ENCODE results near the gene ECI1.
"Not testable (repeated sequence)": the region's sequence is repeated elsewhere in the genome, so short reads cannot be mapped to it uniquely, and the experiment has no call there.

The ECI1 gene

DNA sequence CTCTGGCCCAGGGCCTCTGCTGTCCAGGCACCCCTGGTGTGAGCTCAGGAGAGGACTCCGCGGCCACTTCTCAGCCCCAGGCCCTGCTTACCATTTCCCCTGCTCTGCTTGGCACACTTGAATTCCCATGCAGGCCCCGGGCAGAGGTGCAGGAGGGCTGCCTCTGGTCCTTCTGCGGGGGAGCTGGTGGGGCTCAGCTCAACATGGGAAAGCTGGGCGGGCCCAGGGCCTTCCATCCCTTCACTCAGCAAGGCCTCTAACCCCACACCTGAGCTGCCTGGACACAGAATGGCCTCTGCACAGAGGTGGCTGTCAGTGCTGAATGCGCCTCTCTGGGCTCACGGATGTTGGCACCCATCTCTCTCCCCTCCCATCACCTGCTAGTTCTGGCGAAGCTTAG is 29.1 kb upstream of the ECI1 start:
- DNase-seq (ENCODE audit: low read depth in 2 of 3, low spot score in 1 of 3) = no peak

DNA sequence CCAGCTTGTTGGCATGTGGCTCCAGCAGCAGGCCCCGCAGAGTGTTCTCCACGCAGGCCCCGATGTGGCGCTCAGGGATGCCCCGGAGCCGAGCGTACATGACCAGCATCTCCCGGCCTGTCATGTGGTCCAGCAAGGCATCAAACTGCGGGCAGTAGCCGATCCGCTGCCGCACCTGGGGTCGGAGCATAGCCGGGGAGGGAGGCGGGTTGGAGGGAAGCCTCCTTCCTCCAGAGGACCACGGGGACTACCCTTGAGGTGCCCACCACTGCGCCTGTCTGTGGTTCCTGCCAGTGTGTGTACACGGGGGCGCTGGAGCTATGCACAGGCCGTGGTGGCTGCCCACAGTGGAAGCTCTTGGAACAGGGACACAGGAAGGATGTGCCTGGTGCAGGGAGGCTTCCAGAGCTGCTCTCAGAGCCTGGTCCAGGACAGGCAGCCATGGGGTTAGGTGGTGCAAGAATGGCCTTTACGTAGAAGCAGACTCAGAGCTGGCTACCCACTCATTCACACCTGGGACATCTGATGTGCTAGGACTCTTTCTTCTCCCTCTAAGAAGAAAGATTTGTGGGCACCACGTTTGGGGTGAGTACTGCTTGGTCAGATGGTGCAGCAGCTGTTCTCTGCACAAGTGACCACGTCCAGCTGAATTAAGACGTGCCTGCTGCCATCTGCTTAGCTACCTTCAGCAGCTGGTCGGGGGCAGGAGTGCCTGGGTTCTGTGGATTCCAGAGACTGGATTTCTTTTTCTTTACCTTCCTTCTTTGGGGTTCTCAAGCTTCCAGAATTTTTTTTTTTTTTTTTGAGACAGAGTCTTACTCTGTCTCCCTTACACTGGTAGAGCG is 27.8 kb upstream of the ECI1 start:
- no peak for DNase-seq (ENCODE audit: low read depth in 2 of 3, low spot score in 1 of 3)

DNA sequence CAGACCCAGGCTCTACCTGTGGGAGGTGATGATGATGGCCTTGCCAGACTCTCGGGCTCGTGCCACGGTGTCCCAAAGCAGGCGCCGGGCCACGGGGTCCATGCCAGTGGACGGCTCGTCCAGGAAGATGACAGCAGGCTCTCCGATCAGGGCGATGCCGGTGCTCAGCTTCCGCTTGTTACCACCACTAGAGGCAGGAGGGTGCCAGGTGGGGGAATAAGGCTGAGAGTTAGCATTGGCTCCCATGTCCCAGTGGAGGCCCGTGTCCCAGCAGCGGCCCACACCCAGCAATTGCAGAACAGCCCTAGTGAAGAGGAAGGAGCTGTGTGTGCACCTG is 26.9 kb upstream of the ECI1 start:
- DNase-seq (ENCODE audit: low read depth in 2 of 3, low spot score in 1 of 3) = no peak

DNA sequence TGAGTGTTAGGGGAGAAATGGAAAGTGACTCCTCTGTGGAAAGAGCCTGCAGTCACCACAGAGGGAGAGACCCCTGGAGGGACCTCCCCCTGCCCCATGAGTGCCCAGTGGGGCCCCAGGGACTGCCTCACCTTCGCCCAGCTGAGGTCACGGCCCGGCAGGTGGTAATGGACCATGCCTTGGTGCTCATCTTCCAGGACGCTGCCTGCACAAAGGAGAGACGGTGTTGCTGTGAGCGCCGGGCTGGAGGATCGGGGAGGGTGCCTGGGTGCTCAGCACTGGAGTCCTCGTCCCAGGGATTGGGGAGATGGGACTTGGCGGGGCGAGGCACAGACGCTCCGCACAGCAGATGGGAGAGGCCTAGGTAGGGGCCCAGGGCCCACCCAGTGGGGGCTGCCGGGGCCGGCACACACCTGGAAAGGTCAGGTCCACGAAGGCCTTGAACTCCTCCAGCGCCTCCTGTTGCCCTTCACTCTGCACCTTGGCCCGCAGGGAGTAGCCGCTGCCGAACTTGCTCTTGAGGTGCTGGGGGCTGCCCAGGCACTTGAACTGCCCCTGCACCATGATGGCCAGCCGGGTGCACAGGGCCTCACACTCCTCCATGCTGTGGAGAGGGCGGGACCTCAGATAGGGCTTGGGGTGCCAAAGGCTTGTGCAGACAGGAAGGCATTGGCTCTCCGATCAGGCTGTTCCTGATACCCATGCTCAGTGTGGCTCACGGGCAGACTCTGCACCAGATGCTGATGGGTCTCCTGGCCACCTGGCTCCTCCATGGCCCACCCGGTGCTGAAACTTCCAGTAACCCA is 26.3 kb upstream of the ECI1 start:
- DNase-seq (ENCODE audit: low read depth in 2 of 3, low spot score in 1 of 3) = no peak

DNA sequence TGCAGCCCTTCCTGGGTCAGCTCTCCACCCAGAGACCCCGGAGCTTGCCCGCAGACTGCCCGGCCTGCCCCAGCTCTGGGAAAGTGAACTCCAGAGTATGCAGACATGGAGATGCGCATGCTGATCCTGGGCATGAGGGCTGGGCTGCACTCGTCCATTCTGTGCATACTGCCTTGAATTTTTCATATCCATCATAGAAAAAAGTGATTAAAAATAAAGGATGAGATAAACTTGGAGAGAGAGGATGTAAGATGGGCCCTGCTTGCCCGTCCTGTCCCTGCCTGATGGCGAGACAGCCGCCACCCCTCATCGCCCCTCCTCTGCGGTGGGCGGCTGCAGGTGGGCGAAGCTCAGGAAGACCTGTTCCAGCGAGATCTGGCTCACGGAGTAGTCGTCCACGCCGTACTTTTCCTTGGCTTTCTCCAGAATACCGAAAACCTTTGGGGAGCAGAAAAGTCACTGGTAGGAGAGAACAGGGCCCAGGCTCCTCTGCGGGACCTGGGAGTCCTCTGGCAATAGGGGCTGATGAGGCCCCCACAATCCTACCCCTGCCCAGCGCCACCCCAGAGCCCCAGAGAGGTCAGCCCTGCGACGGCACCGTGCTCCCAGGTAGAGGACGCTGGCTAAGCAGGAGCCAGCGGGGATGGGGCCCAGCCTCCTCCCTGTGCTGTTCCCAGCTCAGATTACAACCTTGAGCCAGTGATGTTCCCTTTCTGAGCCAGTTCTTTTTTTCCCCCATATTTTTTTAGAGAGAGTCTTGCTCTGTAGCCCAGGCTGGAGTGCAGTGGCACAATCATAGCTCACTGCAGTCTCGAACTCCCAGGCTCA is 25.2 kb upstream of the ECI1 start:
- DNase-seq (ENCODE audit: low read depth in 2 of 3, low spot score in 1 of 3) = no peak

DNA sequence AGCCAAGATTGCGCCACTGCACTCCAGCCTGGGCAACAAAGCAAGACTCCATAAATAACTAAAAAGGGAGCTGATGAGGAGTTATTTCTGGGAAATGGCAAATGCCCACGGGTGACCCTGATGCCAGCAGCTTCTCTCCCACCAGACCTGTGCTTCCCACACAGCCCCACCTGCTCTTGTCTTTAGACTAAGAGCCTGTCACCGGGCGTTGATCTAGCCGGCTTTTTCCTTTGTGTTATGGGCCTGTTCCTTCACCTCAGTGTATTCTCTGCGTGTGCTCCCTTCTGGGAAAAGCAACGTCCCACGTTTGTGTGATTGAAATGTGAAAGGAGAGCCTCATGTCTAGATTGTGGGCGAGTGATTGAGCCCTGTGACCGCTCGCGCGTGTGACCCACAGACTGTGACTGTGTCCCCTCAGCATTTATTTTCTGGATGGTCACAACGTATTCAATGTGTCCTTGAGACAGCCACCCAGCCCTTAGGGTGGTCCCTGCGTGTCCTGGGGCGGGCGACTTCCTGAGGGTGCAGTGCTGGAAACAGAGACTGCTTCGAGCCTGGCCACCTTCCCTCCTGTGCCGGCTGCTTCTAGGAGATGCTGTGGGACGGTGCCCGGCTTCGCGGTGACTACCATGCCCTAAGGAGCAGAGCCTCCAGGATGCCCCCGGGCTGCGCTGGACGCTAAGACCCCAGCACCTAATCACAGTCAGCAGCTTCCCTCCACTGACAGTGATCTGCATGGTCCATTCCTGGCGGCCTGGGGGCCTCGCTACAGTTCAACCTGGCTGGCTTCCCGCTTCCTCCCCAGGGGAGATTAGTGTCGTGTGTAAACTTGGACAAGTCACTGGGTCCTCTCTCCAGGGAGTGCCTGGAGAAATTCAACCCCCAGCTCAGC is 24.3 kb upstream of the ECI1 start:
- no peak for DNase-seq (ENCODE audit: low read depth in 2 of 3, low spot score in 1 of 3)

DNA sequence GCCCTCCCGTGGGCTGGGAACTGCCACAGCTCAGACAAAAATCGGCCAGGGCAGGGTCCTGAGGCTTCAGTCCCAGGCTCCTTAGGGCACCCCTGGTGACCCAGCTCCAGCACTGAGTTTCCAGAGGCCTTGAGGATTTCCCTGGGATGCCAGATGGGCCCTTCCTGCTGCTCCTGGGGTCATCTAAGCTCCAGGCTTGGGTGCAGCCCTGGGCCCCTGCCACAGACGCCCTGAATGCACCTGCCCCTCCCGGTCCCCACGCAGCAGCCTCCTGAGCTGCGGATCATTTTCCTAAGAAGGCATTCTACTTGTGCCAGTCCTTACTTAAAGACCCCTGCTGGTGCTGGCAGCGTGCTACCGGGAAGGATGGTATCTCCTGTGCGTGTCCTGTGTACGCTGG is 22.5 kb upstream of the ECI1 start:
- DNase-seq (ENCODE audit: low read depth in 2 of 3, low spot score in 1 of 3) = no peak

DNA sequence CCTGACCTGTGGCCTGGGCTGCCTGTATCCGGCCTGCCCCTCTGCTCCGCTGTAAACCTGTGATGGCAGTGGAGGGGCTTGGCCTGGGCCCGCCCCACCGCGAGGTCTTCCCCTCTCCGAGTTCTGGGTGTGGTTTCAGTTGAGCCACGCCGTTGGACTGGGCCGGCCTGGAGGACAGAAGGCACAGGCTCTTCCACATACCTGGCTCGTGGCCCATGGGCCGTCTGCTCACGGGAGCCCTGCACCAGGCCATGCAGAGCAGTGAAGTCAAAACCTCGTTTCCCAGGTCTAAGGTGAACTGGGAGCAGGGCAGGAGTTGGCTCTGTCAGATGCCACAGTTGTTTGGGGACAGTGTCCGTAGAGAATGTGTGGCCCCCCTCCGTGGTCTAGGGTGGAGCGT is 22.1 kb upstream of the ECI1 start:
- DNase-seq (ENCODE audit: low read depth in 2 of 3, low spot score in 1 of 3) = no peak

DNA sequence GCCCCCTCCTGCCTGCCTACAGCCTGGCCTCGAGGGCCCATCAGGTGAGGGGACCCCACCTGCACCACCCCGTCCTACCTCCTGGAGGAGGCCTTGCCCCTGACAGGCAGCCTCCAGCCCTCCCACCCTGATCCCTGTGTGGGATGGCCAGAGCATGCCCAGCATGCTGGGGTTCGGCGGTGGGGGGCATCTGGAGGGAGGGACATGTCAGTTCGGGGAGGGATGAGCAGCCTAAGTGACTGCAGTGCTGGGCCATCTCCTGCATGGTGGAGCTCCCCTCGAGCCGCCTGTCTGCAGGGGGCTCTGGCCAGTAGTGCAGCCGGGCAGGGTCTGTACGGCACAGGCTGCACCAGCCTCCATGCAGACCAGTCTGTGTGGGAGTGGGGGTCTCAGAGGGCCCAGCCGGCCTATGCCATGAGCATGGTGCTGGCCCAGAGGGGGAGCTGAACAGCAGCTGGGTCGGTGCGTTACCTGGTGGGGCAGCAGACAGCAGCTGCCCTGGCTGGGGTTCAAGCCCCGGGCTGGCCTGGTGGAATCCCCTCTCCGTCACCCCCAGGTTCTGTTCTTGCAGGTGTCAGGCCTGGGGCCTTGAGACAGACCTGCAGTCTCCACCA is 20.6 kb upstream of the ECI1 start:
- no peak for DNase-seq (ENCODE audit: low read depth in 2 of 3, low spot score in 1 of 3)

DNA sequence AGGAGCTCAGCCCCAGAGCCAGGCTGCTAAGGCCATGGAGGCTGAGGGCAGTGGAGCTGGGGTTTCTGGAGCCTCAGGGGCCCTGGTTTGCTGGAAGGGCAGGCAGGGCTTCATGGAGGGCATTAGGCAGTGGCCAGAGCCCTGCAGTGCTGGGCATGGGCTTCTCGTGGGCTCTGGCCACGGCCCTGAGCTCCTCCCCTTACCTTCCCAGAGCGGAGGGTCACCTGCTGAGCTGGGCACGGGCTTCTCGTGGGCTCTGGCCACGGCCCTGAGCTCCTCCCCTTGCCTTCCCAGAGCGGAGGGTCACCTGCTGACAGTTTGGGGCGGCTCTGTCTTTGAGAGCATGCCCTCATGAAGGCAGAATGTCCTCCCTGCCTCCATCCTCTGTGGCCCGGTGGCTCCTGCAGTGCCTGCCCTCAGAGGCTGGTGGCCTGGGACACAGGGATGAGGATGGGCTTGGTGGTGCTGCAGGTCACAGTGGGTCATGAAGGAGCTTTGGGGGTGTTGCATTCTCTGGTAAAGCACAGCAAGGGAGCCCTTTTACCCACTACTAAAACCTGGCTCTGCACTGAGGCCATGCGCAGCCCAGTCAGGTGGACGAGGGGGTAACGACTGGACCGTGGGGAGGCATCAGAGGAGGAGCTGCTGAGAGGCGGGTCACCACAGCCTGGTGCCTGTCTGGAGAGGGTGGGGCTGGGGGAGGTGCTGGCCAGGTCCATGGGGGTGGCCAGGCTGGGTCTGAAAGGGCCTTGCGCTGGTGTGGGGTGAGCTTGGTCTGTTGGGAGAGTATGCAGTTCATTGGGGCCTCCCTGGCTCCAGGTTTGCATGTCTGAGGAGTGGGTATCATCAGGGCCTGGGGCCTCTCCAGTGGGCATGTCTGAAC is 19.4 kb upstream of the ECI1 start:
- DNase-seq (ENCODE audit: low read depth in 2 of 3, low spot score in 1 of 3) = no peak

DNA sequence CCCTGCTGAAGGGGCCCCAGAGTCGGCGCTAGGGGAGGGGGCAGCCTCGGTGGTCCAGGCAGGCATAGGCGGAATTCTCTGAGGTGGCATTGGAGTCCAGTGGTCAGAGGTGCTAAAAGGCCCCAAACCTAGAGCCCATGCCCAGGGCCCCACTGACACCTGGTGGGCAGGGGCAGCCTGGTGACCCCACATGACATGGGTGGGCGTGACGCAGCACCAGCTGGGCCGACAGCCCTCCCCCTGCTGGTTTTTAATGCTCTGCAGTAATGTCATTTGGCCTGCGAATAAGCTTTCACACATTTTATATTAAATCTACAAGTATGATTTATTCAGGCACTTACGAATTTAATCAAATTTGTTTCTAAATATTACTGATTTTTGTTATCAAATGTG is 18.7 kb upstream of the ECI1 start:
- DNase-seq (ENCODE audit: low read depth in 2 of 3, low spot score in 1 of 3) = no peak

DNA sequence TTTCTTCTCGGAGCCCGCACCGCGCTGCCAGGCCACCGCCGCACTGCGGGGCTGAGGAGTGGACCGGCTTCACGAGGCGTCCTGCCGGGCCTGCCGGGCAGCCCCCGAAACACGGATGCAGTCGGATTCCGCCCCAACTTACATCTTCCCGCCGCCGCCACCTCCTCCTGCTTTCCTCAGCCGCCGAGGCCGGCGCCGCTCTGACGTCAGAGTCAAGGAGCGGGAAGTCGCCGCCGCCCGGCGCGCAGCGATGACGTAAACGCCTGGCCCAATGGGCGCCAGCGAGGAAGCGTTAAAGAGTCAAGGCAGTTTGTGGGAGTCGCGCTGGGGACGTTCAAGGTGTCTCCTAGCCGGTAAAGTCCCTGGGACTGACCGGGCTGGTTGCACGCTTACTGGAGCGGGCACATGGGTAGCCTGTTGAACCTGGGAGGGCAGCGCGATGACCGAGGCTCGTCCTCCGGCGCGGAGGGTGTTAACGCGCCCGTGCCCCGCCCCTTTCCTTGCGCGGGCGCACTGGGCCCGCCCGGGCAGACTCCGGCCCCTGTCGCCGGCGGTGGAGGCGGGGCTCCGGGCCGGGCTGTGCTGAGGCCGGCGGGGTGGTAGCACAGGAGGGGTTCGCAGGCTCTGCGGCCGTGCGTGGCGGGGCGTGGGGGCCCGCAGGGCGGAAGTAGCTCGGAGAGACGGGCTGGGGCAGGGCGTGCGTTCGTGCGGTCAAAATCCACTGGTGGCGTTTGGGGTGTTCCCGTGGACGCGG is 16.7 kb upstream of the ECI1 start, which contains the start of gene RNPS1:
Gene RNPS1, minus strand, starts transcription at position 214 of the 754 bp plus-strand sequence. CDS start 3,483 bp downstream, outside the sequence.
- DNase-seq (ENCODE audit: low read depth in 2 of 3, low spot score in 1 of 3) = peak; percentile 92 to 97 (median 92)

DNA sequence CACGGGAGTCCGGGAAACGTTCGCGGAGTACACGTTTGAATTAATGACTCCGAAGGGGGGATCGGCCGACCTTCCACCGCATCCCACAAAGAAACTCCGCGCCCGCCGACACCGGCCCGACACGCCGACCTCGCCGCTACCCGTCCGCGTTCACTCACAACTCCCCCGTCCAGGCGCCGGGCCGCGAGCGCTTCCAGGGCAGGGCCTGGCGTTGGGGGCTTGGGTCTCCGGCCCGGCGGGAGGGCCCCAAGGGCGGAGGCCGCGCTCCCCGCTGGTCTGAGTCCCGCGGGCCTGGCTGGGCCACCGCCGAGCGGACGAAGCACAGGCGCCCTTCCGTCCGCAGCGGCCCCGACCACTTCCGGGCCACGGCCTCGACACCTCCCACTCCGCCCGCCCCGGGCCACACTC is 16.1 kb upstream of the ECI1 start:
- not testable (repeated sequence) for DNase-seq (ENCODE audit: low read depth in 2 of 3, low spot score in 1 of 3)

DNA sequence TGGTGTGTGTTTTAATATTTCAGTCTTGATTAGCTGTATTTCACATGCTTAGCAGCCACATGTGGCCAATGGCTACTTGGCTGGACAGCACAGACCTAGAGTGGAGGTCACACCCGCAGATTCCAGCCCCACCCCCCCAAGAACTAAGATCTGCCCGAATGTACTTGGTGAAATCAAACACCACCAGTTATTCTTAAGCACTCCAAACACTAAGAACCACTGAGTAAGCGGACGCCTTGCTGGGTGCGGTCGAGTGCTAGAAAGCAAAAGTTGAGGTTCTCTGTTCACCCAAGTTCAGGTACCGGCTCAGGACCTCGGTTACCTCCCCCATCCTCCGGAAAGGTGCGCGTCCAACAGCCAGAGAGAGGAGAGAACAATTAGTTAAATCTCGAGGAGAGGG is 15.5 kb upstream of the ECI1 start:
- not testable (repeated sequence) for DNase-seq (ENCODE audit: low read depth in 2 of 3, low spot score in 1 of 3)

DNA sequence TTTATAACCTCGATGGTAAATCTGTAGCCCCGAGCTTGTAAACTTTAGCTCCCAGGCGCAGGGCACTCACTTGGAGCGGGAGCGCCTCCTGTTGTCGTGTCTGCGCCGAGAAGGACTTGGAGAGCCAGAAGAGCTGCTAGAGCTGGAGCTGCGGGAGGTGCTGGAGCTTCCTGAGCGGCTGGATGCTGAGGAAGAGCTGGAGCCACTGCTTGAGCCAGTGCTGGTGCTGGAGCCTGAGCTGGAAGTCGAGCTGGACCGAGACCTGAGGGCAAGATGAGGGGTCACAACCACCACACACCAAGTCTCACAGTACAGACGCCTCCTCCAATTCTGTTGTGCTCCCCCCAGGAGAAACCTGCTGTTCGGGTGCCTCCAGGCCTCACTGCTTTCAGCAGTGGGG is 11.6 kb upstream of the ECI1 start:
- not testable (repeated sequence) for DNase-seq (ENCODE audit: low read depth in 2 of 3, low spot score in 1 of 3)

DNA sequence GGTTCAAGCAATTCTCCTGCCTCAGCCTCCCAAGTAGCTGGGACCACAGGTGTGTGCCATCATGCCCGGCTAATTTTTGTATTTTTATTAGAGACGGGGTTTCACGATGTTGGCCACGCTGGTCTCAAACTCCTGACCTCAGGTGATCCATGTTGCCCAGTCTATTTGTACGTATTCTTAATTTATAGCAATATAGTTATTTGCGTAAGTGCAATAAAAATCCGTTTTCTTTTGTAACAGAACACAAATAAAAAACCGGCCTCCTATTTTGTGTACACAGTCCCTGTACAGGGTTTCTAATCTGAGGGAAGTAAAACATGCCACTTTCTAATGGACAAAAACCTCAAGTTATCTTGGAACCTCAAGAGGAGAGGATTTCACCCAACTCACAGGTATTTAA is 8.9 kb upstream of the ECI1 start:
- DNase-seq (ENCODE audit: low read depth in 2 of 3, low spot score in 1 of 3) = no peak

DNA sequence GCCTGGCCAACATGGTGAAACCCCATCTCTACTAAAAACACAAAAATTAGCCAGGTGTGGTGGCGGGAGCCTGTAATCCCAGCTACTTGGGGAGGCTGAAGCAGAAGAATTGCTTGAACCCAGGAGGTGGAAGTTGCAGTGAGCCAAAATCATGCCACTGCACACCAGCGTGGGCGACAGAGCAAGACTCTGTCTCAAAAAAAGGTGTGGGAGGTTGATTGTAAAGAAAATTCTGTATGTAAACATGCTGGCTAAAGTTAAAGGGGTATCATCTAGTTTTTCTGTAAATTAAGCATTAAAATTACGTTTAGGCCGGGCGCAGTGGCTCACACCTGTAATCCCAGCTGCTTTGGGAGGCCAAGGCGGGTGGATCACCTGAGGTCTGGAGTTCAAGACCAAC is 7.1 kb upstream of the ECI1 start:
- DNase-seq (ENCODE audit: low read depth in 2 of 3, low spot score in 1 of 3) = not testable (repeated sequence)

DNA sequence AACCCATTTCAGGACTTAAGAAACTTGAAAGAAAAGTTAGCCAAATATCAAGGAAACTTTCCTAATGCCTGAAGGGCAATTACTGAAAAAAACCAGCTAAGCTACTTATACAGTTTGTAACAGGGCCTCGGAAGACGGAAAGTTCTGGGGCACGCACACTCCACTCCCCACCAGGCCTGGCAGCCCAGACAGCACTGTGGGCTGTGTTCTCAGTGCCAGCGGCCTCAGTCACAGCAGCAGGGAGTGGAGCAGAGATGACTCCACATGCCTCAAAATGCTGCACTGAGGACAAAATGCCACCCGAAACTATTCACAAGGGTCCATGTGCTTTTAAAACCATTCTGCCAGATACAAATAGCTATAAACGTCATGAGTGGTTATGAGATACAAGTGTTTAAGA is 6.3 kb upstream of the ECI1 start:
- DNase-seq (ENCODE audit: low read depth in 2 of 3, low spot score in 1 of 3) = no peak

Data from stimulated activated CD4-positive, alpha-beta T cell treated with anti-CD3 and anti-CD28 coated beads, Interleukin-12 subunit alpha, Interleukin-12 subunit beta, amount 100 ng/mL, for 48 hours (primary cell).